NCI-H345 treated with DMSO at 0.1 percent for 48 hours (cell line): ENCODE measurements around the gene DNAJB13.

ENCODE experiments used
- DNase-seq: peaks from one replicate; lab custom pipeline; 2025; ENCODE audit not compliant: unreplicated experiment; lab: John Stamatoyannopoulos, UW

DNAJB13 gene

DNA sequence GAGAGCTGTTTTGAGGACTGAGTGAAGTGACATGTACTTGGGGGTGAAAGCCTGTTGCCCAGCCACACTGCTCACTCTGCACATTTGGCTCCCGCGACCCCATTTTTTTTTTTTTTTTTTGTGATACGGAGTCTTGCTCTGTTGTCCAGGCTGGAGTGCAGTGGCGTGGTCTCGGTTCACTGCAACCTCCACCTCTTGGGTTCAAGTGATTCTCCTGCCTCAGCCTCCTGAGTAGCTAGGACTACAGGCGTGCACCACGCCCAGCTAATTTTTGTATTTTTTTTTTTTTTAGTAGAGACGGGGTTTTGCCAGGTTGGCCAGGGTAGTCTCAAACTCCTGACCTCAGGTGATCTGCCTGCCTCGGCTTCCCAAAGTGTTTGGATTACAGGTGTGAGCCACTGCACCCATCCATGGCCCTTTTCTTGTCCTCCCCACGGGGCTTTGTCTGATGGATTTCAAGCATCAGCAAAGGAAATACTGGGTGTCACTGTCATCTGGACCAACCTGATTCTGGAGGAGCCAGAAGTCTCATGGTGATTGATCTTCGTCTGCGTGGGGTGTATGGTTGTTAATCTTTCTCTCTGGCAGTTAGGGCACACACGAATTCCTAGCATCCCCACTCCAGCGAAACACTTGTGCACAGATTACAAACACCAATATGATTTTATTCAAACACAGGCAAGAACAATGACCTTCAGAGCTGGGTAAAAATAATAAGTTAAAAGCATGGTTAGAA, 61.4 kb downstream of the DNAJB13 start:
- DNase-seq, result no peak

DNA sequence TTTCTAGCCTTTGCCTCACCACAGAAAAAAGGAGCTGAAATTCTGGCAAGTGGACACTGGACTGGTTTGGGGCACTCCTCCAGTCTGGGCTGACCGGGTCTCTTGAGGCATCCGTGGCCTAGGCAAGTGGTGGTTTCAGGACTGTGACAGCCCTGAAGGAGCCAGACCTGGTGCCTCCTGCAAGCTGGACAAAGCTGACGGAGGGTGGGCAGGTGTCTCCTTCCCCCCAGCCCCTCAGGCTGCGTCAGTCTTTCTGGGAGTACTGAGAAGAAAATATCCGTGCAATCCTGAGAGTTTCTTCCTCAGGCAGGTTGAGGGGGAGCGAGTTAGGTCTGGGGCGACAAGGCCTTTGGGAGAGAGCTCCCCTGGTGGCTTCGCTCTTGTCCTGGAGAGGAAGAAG, 62.3 kb downstream of the DNAJB13 start:
- DNase-seq, result no peak

DNA sequence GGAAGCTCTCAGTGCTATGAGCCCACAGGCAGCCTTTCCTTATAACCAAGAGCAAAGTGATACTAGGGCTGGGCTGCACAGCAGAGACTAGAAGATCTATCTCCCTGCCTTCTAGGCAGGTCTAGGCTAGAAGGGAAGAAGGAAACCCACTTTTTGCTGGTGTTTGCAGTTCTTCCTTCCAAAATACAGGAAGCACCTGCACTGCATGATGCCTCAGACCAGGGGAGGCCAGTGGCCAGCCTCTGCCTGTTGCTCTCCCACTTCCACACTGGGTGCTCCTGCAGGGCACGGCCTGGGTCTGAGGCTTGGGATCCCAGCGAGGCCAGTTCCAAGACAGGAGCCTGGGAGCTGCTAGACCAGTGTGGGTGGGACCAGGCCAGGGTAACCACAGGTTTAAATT, 64.1 kb downstream of the DNAJB13 start:
- no peak for DNase-seq

DNA sequence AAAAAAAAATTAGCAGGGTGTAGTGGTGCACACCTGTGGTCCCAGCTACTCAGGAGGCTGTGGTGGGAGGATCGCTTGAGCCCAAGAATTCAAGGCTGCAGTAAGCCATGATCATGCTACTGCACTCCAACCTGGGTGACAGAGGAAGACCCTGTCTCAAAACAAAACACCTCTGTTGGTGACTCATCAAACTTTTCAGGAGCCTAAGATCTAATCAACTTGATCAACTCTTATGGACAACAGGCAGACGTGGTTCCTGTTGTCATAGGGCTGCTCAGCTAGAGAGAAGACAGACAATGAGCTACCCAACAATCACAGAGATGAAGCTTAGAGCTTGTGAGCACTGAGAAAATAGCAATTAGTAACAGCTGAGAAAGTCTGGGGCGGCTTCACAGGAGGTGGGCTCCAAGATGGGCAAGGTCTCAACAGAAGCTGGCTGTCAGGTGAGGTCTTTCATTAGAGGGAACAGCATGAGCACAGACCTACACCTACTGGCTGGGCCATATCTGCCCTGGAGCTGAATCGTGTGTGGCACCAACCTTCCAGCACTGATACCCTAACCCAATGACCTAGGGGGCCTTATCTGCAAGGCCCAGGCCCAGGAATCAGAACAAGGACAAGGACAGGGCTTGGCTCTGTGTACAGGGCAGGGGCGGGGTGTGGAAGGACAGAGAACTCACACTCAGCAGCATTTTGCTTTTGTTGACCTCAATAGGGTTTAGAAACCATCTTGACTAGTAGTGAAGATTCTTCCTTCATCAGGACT, 65.3 kb downstream of the DNAJB13 start:
- no peak for DNase-seq

DNA sequence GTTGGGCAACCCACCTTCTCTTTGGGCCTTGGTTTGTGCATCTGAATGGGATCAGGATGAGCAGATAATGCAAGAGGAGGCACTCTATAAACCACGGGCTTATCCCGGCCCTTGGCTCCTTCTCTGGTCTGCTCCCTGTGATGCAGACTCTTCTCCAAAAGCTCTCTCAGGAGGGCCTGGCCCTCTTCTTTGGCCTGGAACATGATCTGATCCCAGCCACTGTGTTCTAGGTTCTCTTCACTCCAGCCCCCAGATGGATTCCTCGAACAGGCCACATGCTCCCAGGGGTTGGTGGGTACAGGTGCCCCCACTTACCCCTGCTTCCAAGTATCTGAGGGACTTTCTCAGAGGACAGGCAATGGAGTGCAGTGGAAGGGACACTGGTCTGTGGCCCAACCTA, 66.8 kb downstream of the DNAJB13 start:
- DNase-seq, result no peak

DNA sequence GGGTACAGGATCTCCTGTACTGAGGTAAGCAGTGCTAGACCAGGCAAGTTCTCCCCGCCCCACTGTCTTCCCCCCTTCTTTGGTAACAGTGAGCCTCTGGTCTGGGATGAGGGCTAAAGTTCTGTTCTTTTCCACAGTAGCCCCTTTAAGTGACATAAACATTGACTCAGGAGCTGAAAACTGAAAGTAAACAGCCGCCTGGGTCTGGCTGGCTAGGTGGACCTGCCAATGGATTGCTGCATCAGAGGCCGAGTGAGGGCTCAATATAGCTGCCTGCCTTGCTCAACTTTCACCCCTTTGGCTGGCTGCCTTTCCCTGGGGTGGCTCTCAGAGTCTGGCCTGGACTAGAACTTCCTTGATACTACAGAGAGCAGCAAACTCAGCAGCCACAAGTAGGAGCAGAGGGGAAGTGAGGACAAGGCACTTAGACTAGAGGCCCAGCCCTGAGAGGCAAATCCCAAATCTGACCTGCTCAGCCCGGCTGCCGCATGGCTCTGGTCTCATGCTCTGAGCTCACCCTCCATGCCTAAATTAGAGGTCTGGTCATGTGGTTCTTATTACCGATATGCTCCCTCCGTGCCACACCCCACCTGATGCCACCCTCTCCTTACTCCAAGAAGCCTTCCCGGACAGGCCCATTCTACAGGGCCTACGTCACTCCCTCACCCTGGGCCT, 67.6 kb downstream of the DNAJB13 start:
- no peak for DNase-seq

DNA sequence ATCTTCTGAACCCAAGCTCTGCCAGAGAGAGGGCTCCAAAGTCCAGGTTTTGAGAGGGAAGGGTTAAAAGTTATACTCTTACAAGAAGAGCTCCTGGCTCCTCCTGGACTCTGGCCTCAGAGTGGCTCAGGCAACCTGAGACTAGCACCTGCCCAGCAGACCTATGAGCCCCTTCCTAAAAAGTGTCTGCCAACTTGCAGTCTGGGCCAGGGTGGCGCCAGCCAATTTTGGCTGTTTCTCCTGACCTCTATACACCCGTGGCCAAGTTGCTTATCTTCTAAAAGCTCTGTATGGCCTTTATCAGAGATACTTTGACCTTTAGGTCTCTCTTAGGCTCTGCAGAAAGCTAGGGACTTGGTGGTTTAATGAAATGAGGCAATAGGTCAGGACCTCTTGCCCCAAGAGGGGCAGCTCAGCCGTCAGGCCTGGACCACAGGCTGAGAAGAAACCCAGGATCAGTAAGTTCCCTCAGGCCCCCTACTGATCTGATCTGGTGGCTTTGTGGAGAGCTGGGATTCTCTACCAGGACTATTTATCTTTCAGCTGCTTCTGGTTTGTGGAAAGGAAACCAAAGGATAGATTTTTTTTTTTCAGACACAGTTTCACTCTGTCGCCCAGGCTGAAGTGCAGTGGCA, 68.4 kb downstream of the DNAJB13 start:
- DNase-seq, result no peak

DNA sequence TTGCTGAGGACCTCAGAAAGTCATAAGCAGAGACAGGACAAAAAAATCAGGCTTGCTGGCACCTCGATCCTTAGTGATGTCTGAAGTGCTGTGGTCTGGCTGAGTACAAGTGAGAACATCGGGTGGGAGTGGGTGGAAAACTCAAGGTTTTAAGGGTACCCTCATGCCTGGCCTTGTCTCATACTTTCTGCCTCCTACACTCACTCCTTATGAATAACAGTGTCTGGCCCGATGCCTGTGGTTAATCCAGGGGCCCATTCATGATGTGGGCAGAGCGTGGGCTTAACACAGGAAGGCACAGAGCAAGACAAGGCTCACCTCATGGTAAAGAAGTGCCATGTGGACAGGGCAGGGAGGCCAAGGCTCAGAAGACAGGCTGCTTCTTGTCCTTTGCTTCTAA, 69.0 kb downstream of the DNAJB13 start:
- DNase-seq, result no peak
